ENCODE measurements around the gene RNF34. TPM values are rescaled to one million over a fixed set of nuclear protein-coding genes. Genes with fewer than 3 reads are reported as not detected.

RNF34 gene
- total RNA-seq, 2 experiments from 2014 or later, result 85.4 to 145 TPM

- ChIA-PET CTCF (ENCODE audit: unreplicated experiment) (interaction anchor here (1.3 kb wide), 1 partner anchor 48 kb away, joined by 5 read pairs; the partner anchor contains the start of gene ANAPC5), POLR2A (interaction anchor here (0.6 to 3.8 kb wide), 11 partner anchors 17 to 833 kb away, joined by 3 to 37 read pairs (median 4); partner anchors contain the start of gene ANAPC5)
- H3K79me2 ChIP-seq (ENCODE audit: insufficient read depth, low read depth, low read length), result peaks cover 61% of the 10 kb centered on the region
- no peaks in the 10 kb centered on the region for H3K9me2 ChIP-seq (ENCODE audit: insufficient read depth, low read length)
- intact Hi-C loops (cut with micrococcal nuclease; ENCODE audit: unreplicated experiment), result loop anchor here (1.0 kb wide), 2 partner anchors 25 to 66 kb away; no protein-coding TSS in a partner anchor
- peaks cover 22% of the 10 kb centered on the region for H3K4me1 ChIP-seq (ENCODE audit: insufficient read depth, low read length, poor library complexity, severe bottlenecking)
- H3K4me2 ChIP-seq (ENCODE audit: low read length), result peak overlapping the region; percentile 91
- BruUV-seq (replicated peaks), result no TSS peak
- peaks cover 30% of the 10 kb centered on the region for H3K36me3 ChIP-seq (ENCODE audit: insufficient read depth, low read length)
- H3K27ac ChIP-seq (ENCODE audit: low read depth, low read length, poor library complexity, severe bottlenecking), result peak overlapping the region; percentile 84
- H4K20me1 ChIP-seq (ENCODE audit: insufficient read depth, low read length), result peaks cover 11% of the 10 kb centered on the region; the same call in 1 of the 2 replicates
- no peak for TF ChIP-seq EZH2phosphoT487 (IDR thresholded peaks at IDR 0.05; ENCODE audit: borderline replicate concordance, low read depth, low read length)
- 0 out of 2 replicates have a peak, but pooled peaks have one; percentile 18 for TF ChIP-seq CTCF (conservative IDR thresholded peaks at IDR 0.05; ENCODE audit: low read length)
- no peaks in the 10 kb centered on the region for H3K9me3 ChIP-seq (ENCODE audit: low read length)
- DNase-seq (ENCODE audit: low spot score), result peak; percentile 59
- H3K4me3 ChIP-seq (ENCODE audit: low read depth, low read length, poor library complexity, severe bottlenecking), result peak overlapping the region; percentile 93
- H2AFZ ChIP-seq (ENCODE audit: low read length), result 0 out of 2 replicates have a peak overlapping the region, but pooled peaks have one; percentile 1
Observed at GRCh38 chr12:121400332-121401139, 618 bp downstream of the RNF34 start.

GRCh38 chr12:121403721-121404120 is 3.8 kb downstream of the RNF34 start:
- CTCF ChIA-PET (ENCODE audit: unreplicated experiment), result no interaction called here
- BruUV-seq (replicated peaks), result no TSS peak
- POLR2A ChIA-PET, result interaction anchor here (0.7 to 1.3 kb wide), 3 partner anchors 10 to 909 kb away, joined by 3 to 4 read pairs (median 4); no protein-coding TSS in a partner anchor

More at GRCh38 chr12:121403721-121404120, 3.8 kb downstream of the RNF34 start:
- peaks cover 58% of the 10 kb centered on the region for H3K36me3 ChIP-seq (ENCODE audit: insufficient read depth, low read length)
- peaks cover 17% of the 10 kb centered on the region for H3K4me1 ChIP-seq (ENCODE audit: insufficient read depth, low read length, poor library complexity, severe bottlenecking)
- no peak overlapping the region for H3K4me2 ChIP-seq (ENCODE audit: low read length)
- DNase-seq (ENCODE audit: low spot score), result no peak
- TF ChIP-seq CTCF (conservative IDR thresholded peaks at IDR 0.05; ENCODE audit: low read length) (no peak), EZH2phosphoT487 (IDR thresholded peaks at IDR 0.05; ENCODE audit: borderline replicate concordance, low read depth, low read length) (no peak)
- peaks cover 78% of the 10 kb centered on the region for H3K79me2 ChIP-seq (ENCODE audit: insufficient read depth, low read depth, low read length)
- no peak overlapping the region for H3K27ac ChIP-seq (ENCODE audit: low read depth, low read length, poor library complexity, severe bottlenecking)
- no peak overlapping the region for H2AFZ ChIP-seq (ENCODE audit: low read length)
- H3K9me2 ChIP-seq (ENCODE audit: insufficient read depth, low read length), result no peaks in the 10 kb centered on the region
- peaks cover 11% of the 10 kb centered on the region; the same call in 1 of the 2 replicates for H4K20me1 ChIP-seq (ENCODE audit: insufficient read depth, low read length)
- no peaks in the 10 kb centered on the region for H3K9me3 ChIP-seq (ENCODE audit: low read length)
- no peak overlapping the region for H3K4me3 ChIP-seq (ENCODE audit: low read depth, low read length, poor library complexity, severe bottlenecking)
- intact Hi-C loops (cut with micrococcal nuclease; ENCODE audit: unreplicated experiment), result no loop called here

Measured in OCI-LY7 (cell line).